T-helper 1 cell treated with Interleukin-12 subunit alpha and Interleukin-12 subunit beta and Interleukin-4 antibody, amounts not matched to agents 30 μg/mL and 1 μg/mL, for 36 hours (primary cell): ENCODE measurements around the gene SPATC1L.
"Not testable (repeated sequence)": the region's sequence is repeated elsewhere in the genome, so short reads cannot be mapped to it uniquely, and the experiment has no call there.

Source experiments
- H3K27ac Mint-ChIP-seq: one replicate; pipeline ENCODE4 v1.8.0; 2021; ENCODE audit warnings: mild to moderate bottlenecking, mixed read lengths
- H3K27me3 Mint-ChIP-seq: one replicate; pipeline ENCODE4 v1.8.0; 2021; ENCODE audit warnings: low read depth, mixed read lengths
- H3K36me3 Mint-ChIP-seq: one replicate; pipeline ENCODE4 v1.8.0; 2021; ENCODE audit warnings: low read depth, mixed read lengths
- H3K4me1 Mint-ChIP-seq: one replicate; pipeline ENCODE4 v1.8.0; 2021; ENCODE audit warnings: low read depth, mixed read lengths
- H3K4me3 Mint-ChIP-seq: one replicate; pipeline ENCODE4 v1.8.0; 2021; ENCODE audit warnings: mild to moderate bottlenecking, moderate library complexity, mixed read lengths
- H3K9me3 Mint-ChIP-seq: one replicate; pipeline ENCODE4 v1.8.0; 2021; ENCODE audit warnings: mixed read lengths

The SPATC1L gene

DNA sequence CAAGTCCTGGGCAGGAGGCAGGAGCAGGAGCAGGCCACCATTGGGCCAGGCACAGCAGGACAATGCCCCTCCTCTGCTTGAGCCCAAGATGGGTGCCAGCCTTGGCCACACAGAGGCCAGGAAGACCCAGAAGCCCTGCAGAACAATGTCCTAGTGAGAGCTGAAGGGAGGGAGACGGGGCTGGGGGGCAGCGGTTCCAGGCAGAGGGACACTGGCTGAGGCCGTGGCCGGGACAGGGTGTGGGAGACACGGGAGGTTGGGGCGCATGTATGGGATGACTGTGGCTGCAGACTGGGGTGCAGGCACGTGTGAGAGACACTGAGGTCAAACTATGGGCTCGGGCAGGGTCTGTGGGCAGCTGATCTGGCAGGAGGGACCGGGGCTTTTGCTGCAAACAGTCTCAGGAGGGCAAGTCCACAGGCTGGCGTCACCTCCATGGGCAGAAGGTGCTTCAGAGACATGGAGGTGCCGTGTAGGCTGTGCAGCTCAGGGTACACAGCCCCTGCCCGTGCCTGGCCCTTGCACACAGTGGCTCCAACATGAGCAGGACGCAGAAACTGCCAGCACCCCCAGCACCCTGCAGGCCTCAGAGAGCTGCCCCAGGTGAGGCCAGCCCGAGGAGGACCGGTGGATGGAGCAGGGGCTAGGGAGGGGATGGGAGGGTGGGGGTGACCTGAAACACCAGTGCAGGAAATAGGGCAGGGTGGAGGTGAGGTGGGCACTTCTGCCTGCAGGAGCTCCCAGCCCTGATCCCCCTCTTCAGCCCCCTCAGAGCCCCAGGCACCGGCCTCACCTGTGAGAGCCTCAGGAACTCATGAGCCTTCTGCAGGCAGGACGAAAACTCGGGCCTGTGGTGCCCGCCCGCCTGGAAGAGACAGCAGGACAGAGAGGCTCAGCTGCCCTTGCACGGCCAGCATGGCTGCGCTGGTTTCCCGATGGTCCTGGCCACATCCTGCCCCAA lies 24.8 kb upstream of the SPATC1L start:
- no peaks in the 10 kb centered on the region for H3K27me3 Mint-ChIP-seq
- no peaks in the 10 kb centered on the region for H3K4me1 Mint-ChIP-seq
- H3K4me3 Mint-ChIP-seq = no peak overlapping the region
- peaks cover 13% of the 10 kb centered on the region for H3K36me3 Mint-ChIP-seq
- no peak overlapping the region for H3K27ac Mint-ChIP-seq
- H3K9me3 Mint-ChIP-seq = no peaks in the 10 kb centered on the region

- Mint-ChIP-seq H3K27ac (no peak overlapping the region), H3K4me1 (no peaks in the 10 kb centered on the region), H3K27me3 (no peaks in the 10 kb centered on the region), H3K4me3 (no peak overlapping the region), H3K9me3 (no peaks in the 10 kb centered on the region), H3K36me3 (peaks cover 13% of the 10 kb centered on the region)
Observed at GRCh38 chr21:46207920-46208591, 23.8 kb upstream of the SPATC1L start.

DNA sequence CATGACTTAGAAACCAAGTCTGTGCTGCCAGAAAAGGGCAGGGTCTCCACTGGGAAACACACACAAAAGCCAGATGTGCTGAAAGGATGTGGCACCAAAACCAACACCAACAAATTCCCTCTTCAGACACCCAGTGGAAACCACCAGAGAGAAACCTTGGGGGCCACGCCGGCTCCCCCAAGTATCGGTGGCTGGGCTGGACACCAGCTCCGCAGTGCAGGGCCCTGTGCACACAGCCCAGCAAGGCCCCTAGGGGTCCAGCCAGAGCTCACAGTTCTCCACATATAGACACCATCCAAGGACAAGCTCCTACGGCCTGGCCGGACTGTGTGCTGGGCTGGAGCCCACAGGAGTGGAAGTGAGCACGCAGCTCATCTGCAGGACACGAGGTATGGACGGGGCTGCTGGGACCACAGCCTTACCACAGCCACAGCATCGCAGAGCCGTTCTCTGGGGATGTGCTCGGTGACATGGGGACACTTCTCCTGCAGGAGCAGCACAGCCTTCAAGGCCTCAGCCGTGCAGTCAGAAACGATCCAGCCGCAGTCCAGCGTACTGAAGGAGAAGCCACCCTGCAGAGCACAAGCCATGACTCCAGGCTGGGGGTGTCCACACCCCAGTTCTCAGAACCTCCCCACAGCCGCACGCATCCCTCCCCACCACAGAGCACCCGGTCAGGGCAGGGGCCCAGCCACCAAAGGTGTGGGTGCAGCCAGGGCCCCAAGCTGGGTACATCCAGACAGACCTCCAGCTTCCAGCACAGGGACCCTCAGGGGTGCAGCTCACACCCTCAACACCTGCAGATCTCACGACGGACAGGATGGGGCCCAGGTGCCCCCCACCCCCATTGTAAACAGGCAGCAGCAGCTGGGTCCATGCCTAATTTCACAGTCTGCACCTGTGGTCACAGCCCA lies 23.0 kb upstream of the SPATC1L start:
- no peaks in the 10 kb centered on the region for H3K9me3 Mint-ChIP-seq
- H3K27me3 Mint-ChIP-seq = no peaks in the 10 kb centered on the region
- H3K4me1 Mint-ChIP-seq = no peaks in the 10 kb centered on the region
- H3K36me3 Mint-ChIP-seq = peaks cover 13% of the 10 kb centered on the region
- H3K4me3 Mint-ChIP-seq = no peak overlapping the region
- no peak overlapping the region for H3K27ac Mint-ChIP-seq

DNA sequence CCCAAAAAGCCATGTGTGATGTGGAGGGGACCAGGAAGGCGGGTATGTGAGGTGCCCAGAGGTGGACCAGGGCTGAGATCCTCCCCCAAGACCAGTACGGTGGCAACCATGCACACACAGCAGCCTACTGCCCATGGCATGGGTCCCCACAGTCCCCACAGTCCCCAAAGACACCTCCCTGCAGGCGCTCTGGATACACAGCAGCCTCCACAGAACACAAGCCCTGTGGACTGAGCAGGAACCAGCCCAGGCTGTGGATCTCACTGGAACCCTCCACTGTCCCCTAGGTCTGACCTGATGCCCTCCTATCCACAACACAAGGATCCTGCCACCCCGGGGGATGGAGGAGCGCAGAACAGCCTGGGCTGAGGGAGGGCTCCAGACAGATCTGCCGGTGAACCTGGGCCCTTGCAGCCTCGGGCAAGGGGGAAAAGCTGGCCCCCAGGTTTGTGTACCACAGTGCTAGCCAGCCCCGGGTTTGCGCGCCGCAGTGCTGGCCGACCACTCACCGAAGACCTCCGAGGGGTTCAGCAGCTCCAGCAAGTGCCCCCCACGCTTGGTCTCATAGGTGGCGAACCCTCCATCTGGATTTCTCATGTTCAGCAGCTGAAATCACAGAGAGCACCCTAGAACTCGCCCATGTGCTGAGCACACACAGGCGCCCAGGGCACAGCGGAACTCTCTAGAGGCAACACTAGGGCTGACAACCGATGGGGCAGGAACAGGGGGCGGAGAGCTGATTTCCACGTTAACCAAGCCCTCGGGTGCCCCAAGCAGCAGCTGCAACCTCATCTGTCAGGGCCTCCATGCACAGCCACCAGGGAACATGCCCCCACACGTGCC lies 22.1 kb upstream of the SPATC1L start:
- no peaks in the 10 kb centered on the region for H3K27me3 Mint-ChIP-seq
- H3K27ac Mint-ChIP-seq = no peak overlapping the region
- no peaks in the 10 kb centered on the region for H3K9me3 Mint-ChIP-seq
- no peak overlapping the region for H3K4me3 Mint-ChIP-seq
- no peaks in the 10 kb centered on the region for H3K4me1 Mint-ChIP-seq
- H3K36me3 Mint-ChIP-seq = peaks cover 11% of the 10 kb centered on the region

DNA sequence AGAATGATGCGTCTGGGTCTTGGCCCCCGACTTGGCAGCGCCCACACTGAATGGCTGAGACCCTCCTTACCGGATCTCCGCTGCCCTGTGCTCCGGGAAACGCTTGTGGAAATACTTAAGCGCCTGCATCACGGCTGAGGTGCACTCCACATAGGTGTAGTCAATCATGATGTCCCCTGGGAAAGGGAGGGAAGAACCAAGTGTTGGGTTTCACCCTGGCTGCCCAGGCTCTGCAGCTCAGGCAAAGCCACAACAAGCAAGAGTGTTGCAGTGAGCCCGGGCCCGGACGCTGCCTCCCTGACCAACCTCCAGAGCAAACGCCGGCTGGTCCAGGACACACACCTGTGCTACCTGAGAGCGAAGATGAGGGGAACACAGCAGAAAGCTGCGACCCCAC lies 21.5 kb upstream of the SPATC1L start:
- no peaks in the 10 kb centered on the region for H3K4me1 Mint-ChIP-seq
- H3K4me3 Mint-ChIP-seq = no peak overlapping the region
- H3K27me3 Mint-ChIP-seq = no peaks in the 10 kb centered on the region
- H3K36me3 Mint-ChIP-seq = peaks cover 10% of the 10 kb centered on the region
- no peak overlapping the region for H3K27ac Mint-ChIP-seq
- H3K9me3 Mint-ChIP-seq = no peaks in the 10 kb centered on the region

- H3K4me1 Mint-ChIP-seq = no peaks in the 10 kb centered on the region
- no peaks in the 10 kb centered on the region for H3K27me3 Mint-ChIP-seq
- H3K9me3 Mint-ChIP-seq = no peaks in the 10 kb centered on the region
- no peak overlapping the region for H3K4me3 Mint-ChIP-seq
- H3K36me3 Mint-ChIP-seq = peaks cover 14% of the 10 kb centered on the region
- no peak overlapping the region for H3K27ac Mint-ChIP-seq
Observed at GRCh38 chr21:46205166-46205565, 20.9 kb upstream of the SPATC1L start.

GRCh38 chr21:46203203-46203600 lies 18.9 kb upstream of the SPATC1L start:
- H3K4me3 Mint-ChIP-seq = no peak overlapping the region
- peaks cover 3% of the 10 kb centered on the region for H3K4me1 Mint-ChIP-seq
- no peaks in the 10 kb centered on the region for H3K27me3 Mint-ChIP-seq
- peaks cover 26% of the 10 kb centered on the region for H3K36me3 Mint-ChIP-seq
- H3K27ac Mint-ChIP-seq = no peak overlapping the region
- H3K9me3 Mint-ChIP-seq = no peaks in the 10 kb centered on the region

DNA sequence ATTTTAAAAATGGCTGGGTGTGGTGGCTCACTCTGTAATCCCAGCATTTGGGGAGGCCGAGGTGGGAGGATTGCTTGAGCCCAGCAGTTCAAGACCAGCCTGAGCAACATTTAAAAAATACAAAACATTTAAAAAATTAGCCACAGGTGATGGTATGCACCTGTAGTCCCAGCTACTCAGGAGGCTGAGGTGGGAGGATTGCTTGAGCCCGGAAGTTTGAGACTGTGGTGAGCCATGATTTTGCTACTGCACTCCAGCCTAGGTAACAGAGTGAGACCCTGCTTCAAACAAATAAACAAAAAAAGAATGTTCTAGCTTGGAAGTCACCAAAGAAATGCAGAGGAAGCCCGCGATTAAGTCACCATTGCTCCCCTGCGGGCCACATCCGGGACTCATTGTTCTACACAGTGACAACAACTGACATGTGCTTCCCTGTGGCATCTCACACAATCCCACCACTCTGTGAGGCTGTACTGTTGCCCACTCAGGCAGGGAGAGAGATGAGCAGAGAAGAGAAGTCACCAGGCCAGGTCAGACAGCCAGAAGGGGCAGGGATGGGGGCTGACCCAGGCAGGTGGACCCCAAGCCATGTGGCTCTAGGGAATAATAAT lies 18.4 kb upstream of the SPATC1L start:
- Mint-ChIP-seq H3K4me1 (peaks cover 3% of the 10 kb centered on the region), H3K27me3 (no peaks in the 10 kb centered on the region), H3K4me3 (no peak overlapping the region), H3K9me3 (no peaks in the 10 kb centered on the region), H3K36me3 (peaks cover 28% of the 10 kb centered on the region), H3K27ac (no peak overlapping the region)

DNA sequence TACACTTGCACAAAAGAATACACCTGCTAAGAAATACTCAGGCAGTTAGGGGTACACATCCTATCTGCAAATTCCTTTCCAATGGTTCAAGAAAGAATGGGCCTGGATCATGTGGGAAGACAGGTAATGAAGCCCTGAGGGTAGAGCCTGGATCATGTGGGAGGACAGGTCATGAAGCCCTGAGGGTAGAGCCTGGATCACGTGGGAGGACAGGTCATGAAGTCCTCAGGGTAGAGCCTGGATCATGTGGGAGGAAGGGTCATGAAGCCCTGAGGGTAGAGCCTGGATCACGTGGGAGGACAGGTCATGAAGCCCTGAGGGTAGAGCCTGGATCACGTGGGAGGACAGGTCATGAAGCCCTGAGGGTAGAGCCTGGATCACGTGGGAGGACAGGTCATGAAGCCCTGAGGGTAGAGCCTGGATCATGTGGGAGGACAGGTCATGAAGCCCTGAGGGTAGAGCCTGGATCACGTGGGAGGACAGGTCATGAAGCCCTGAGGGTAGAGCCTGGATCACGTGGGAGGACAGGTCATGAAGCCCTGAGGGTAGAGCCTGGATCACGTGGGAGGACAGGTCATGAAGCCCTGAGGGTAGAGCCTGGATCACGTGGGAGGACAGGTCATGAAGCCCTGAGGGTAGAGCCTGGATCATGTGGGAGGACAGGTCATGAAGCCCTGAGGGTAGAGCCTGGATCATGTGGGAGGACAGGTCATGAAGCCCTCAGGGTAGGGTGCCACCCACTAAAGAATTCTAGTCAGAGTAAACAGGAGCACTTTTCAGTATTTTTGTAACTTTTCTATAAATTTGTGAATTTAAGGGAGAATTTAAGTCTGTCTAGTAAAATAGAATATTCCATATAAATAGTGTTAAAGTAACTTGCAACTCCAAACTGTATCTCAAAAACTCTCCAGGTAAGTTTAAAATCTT lies 16.9 kb upstream of the SPATC1L start:
- H3K9me3 Mint-ChIP-seq, H3K27me3 Mint-ChIP-seq, H3K4me3 Mint-ChIP-seq, H3K4me1 Mint-ChIP-seq, H3K27ac Mint-ChIP-seq: not testable (repeated sequence)
- H3K36me3 Mint-ChIP-seq = peaks cover 32% of the 10 kb centered on the region

GRCh38 chr21:46199436-46200373 lies 15.4 kb upstream of the SPATC1L start:
- Mint-ChIP-seq H3K4me3 (no peak overlapping the region), H3K27ac (no peak overlapping the region), H3K36me3 (peaks cover 33% of the 10 kb centered on the region), H3K9me3 (no peaks in the 10 kb centered on the region), H3K27me3 (no peaks in the 10 kb centered on the region), H3K4me1 (peaks cover 3% of the 10 kb centered on the region)

DNA sequence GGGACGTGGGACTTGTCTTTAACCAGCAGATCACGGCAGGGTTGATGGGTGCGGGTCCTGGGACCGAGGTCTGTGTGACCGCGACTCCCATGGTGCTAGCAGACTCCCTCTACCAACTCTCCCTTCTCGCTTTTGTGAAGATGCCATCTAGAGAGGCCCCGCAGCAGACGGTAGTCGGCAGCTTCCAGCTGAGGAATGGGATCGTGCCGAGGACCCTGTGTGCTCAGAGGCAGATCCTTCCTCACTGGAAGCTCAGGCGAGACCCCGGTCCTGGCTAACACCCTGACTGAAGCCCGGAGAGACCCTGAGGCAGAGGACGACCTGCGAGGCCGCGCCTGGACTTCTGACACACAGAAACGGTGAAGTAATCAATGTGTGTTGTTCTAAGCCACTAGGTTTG lies 12.5 kb upstream of the SPATC1L start:
- Mint-ChIP-seq H3K27me3 (no peaks in the 10 kb centered on the region), H3K9me3 (no peaks in the 10 kb centered on the region), H3K27ac (no peak overlapping the region), H3K4me3 (no peak overlapping the region), H3K4me1 (peaks cover 3% of the 10 kb centered on the region), H3K36me3 (peaks cover 43% of the 10 kb centered on the region)
